ENCODE results near the gene ANKAR.
"Not testable (repeated sequence)": the region's sequence is repeated elsewhere in the genome, so short reads cannot be mapped to it uniquely, and the experiment has no call there.

ANKAR gene

DNA sequence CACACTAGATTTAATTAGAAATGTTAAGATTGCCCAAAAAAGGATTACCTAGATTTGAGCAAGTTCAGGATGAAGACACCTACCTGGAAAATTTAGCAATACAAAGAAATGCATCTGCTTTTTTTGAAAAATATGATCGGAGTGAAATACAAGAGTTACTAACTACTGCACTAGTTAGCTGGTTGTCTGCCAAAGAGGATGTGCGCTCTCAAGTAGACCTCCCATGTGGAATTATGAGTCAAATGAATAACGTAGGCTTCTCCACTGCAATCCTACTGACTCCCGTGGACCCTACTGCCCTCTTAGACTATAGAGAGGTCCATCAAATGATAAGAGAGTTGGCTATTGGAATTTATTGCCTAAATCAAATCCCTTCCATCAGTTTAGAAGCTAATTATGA, 2.0 kb downstream of the ANKAR start:
- peak; percentile 52 for DNase-seq (ENCODE audit: low read depth)
- no peak overlapping the region for H3K4me3 ChIP-seq (ENCODE audit: low read length)
- TF ChIP-seq, protein P1, sequence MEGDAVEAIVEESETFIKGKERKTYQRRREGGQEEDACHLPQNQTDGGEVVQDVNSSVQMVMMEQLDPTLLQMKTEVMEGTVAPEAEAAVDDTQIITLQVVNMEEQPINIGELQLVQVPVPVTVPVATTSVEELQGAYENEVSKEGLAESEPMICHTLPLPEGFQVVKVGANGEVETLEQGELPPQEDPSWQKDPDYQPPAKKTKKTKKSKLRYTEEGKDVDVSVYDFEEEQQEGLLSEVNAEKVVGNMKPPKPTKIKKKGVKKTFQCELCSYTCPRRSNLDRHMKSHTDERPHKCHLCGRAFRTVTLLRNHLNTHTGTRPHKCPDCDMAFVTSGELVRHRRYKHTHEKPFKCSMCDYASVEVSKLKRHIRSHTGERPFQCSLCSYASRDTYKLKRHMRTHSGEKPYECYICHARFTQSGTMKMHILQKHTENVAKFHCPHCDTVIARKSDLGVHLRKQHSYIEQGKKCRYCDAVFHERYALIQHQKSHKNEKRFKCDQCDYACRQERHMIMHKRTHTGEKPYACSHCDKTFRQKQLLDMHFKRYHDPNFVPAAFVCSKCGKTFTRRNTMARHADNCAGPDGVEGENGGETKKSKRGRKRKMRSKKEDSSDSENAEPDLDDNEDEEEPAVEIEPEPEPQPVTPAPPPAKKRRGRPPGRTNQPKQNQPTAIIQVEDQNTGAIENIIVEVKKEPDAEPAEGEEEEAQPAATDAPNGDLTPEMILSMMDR (conservative IDR thresholded peaks at IDR 0.05; ENCODE audit: low read length), result no peak

DNA sequence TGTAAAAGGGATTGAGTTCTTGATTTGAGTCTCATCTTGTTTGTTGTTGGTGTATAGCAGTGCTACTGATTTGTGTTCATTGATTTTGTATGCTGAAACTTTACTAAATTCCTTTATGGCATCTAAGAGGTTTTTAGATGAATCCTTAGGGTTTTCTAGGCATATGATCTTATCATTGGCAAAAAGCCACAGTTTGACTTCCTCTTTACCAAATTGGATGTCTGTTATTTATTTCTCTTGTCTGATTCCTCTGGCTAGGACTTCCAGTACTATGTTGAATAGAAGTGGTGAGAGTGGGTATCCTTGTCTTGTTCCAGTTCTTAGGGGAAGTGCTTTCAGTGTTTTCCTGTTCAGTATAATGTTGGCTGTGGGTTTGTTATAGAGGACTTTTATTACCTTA, 4.8 kb downstream of the ANKAR start:
- TF ChIP-seq, protein P1 (conservative IDR thresholded peaks at IDR 0.05; ENCODE audit: low read length), result no peak
- no peak for DNase-seq (ENCODE audit: low read depth)
- H3K4me3 ChIP-seq (ENCODE audit: low read length), result no peak overlapping the region

DNA sequence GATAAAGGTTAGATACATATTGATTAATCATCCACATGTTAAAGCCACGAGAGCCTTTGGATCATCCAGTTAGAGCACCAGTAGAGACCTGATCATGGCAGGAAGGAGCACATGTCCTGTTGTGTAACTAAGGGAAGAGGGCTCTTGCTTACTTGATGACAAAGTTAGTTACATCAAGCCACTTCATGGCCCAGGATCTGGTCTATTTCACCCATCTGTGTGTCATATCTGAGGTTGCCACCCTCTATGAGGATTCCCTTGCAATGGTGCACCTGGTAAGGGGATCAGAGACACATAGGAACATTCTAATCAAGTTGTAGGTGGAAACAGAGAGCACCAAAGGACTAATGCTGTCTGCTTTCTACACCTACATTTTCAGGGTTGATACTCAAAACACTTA, 6.7 kb downstream of the ANKAR start:
- TF ChIP-seq, protein P1 (conservative IDR thresholded peaks at IDR 0.05; ENCODE audit: low read length), result no peak
- no peak overlapping the region for H3K4me3 ChIP-seq (ENCODE audit: low read length)
- DNase-seq (ENCODE audit: low read depth), result no peak

DNA sequence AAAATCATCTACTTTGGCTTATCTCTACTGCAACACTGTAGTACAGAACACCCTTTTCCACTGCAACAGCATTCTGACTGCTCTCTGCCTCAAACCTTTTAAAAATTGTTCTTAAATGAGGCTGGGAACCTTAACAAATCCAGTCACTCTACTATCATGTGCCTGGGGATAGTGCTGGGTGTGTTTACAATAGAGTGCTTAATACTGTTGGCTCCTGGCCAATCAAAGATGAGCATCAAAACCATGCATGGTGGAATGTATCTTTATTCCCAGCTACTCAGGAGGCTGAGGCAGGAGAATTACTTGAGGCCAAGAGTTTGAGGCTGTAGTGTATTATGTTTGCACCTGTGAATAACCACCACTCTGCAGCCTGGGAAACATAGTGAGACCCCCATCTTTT, 7.4 kb downstream of the ANKAR start:
- DNase-seq (ENCODE audit: low read depth), result no peak
- TF ChIP-seq, protein P1 (conservative IDR thresholded peaks at IDR 0.05; ENCODE audit: low read length), result no peak
- no peak overlapping the region for H3K4me3 ChIP-seq (ENCODE audit: low read length)

DNA sequence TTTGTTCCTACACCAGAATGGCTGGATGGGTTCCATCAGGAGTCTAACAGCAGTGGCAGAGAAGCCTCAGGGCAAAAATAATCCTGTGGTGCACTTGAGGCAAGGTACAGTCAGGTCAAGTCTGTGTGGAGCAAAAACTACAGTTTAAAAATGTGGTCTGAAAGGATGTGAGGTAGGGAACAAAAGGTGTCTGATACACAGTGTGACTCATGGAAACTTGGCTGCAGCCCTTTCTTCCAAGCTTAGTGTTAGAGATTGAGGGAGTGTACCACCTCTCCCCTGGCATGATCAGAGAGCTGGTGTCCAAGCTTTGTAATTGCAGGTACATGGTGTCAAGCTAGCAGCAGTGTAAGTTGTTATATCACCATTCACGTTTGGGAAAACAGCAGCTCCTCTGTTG, 8.9 kb downstream of the ANKAR start:
- TF ChIP-seq, protein P1 (conservative IDR thresholded peaks at IDR 0.05; ENCODE audit: low read length), result no peak
- DNase-seq (ENCODE audit: low read depth), result no peak
- H3K4me3 ChIP-seq (ENCODE audit: low read length), result no peak overlapping the region

DNA sequence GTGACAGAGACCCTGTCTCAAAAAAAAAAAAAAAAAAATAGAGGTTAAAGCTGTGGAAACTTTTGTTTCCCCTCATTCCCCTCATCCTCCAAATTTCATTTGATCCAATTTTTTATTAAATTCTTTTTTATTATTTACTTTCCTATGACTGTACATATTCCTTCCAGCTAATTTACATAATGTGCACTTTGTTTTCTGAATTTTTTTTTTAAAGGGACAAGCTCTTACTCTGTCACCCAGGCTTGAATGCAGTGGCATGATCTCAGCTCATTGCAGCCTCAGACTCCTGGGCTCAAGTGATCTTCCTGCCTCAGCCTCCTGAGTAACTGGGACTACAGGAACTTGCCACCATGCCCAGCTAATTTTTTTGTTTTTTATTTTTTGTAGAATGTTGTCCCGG, 10.3 kb downstream of the ANKAR start:
- no peak for DNase-seq (ENCODE audit: low read depth)
- TF ChIP-seq, protein P1 (conservative IDR thresholded peaks at IDR 0.05; ENCODE audit: low read length), result no peak
- H3K4me3 ChIP-seq (ENCODE audit: low read length), result no peak overlapping the region

DNA sequence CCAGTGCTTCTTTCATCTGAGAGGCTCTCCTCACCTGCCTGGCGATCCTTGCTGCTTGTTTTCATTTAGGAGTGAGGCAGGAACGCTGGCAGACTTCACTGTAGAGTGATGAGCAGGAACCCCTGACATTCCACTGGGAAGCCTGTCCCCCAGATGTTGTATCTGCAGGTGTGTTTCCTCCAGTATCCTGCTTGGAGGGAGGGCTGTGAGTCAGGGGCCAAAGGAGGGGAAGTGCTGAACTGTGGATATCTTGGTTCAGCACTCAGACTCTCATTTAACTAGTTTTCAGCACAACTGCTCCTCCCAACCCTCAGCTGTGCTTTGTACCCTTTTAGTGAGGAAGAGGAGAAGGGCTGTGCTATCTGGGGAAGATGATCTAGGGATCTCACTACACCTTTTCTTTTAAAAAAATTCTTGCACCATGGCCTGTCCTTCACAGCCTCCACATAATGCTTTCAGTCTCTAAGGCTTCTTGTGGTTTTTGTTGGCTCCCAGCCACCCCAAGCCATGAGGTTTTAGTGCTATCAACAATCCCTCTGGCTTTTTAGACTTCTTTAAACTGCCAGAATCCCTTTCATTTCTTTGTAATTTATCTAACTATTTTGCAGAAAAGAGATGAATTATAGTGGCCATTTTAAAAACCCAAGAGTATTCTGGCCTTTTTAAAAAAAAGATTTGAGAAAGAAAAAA, 11.2 kb downstream of the ANKAR start:
- DNase-seq (ENCODE audit: low read depth), result peak; percentile 70
- TF ChIP-seq, protein P1 (conservative IDR thresholded peaks at IDR 0.05; ENCODE audit: low read length), result no peak
- H3K4me3 ChIP-seq (ENCODE audit: low read length), result no peak overlapping the region

DNA sequence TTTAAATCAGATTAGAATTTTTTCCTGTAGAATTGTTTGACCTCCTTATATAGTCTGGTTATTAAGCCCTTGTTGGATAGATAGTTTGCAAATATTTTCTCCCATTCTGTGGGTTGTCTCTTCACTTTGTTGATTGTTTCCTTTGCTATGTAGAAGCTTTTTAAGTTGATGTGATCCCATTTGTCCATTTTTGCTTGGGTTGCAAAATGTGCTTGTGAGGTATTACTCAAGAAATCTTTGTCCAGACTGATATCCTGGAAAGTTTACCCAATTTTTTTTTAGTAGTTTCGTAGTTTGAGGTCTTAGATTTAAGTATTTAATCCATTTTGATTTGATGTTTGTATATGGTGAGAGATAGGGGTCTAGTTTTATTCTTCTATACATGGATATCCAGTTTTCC, 13.3 kb downstream of the ANKAR start:
- not testable (repeated sequence) for H3K4me3 ChIP-seq (ENCODE audit: low read length); DNase-seq (ENCODE audit: low read depth)
